EH (cell line): ENCODE results near the gene ZNRF3.
"Not testable (repeated sequence)": the region's sequence is repeated elsewhere in the genome, so short reads cannot be mapped to it uniquely, and the experiment has no call there.

Source experiments
- DNase-seq: peaks from one replicate; pipeline ENCODE4 v3.0.0-alpha.2; 2015; ENCODE audit warnings: low read depth

The ZNRF3 gene

GRCh38 chr22:28931844-28932567 is 48.6 kb downstream of the ZNRF3 start:
- DNase-seq = no peak

- no peak for DNase-seq
Observed at GRCh38 chr22:28933321-28933720, 49.9 kb downstream of the ZNRF3 start.

DNA sequence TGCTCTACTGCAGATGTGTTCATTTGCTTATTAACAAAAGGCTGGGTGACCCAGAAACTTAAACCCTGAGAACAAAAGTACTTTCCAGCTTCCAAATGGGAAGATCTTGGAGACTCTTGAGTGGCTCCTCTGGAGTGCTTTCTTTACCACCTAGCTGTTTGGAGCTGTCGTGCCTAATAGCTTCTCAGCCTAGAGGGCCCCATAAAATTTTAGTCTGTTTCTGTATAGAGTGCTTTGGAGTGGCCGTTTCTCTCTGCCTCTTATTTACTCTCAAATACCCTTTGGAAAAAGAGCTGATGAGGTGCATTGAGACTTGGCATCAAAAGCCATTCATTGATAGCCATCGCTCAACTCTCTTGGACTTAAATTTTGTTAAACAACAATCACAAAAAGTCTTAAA is 50.7 kb downstream of the ZNRF3 start:
- no peak for DNase-seq

GRCh38 chr22:28935140-28935539 is 51.8 kb downstream of the ZNRF3 start:
- no peak for DNase-seq

DNA sequence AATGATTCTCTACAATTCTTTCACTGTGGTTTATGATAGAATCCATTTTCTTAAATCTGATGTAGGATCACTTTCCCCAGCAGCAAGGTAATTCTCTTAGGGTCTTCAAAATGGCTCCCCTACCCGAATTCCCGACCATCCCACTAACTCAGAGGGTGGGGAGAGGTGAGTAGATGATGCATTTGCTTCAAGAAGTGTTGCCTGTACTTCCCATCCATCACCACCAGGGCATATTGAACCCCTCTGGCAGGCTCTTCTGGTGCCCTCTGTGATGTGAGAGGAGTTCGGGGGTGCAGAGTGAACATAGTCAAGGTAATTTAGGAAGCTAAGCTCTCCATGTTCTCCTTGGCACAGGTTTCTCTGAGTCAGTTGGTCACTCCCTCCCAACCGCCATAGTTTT is 52.3 kb downstream of the ZNRF3 start:
- no peak for DNase-seq

DNA sequence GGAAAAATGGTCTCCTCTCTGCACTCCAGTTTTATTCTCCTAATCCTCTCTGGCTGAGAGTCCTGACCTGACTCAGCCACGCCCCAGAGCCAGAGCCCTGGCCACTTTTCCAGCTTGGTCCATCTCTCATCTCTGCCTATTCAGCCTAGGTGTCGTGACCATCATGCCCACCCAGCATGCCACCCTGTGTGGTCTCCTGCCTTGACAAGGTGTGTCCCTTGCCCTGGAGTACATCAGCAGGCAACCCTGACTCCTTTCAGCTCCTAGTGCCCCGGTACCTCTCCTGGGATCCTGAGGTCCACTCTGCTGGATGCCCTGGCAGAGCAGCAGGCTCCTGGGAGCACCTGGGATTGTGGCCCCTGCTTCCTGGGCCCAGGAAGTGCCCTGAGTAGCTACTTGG is 52.8 kb downstream of the ZNRF3 start:
- no peak for DNase-seq

DNA sequence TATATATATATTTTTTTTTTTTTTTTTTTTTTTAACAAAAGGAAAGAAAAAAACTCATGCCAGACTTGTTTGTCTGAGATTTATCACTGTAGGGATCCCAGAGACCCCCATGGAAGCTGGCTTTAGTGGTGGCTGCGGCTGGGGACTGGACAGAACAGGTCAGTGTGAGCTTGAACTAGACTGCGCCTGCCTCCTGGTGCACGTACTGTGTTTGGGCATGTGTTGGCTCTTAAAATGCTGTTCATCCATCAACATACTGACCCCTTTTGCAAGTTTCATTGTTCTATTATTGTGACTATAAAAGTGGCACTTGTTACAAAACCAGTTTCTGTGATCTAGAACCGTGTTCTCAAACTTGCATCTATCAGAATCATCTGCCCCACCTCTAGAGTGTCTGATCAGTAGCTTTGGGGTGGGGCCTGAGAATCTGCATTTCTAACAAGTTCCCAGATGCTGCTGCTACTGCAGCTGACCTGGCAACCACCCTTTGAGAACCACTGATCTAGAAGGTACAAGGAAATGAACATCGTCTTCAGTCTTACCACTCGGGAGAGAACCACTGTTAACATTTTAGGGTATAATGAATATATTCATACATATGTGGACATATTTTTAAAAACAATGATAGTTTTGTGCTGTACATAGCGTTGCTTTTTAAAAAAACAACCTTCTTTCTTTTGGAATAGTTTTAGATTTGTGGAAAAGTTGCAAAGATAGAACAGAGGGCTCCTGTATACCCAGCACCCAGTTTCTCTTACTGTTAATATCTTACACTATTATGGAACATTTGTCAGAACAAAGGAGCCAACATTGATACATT is 54.0 kb downstream of the ZNRF3 start:
- no peak for DNase-seq

DNA sequence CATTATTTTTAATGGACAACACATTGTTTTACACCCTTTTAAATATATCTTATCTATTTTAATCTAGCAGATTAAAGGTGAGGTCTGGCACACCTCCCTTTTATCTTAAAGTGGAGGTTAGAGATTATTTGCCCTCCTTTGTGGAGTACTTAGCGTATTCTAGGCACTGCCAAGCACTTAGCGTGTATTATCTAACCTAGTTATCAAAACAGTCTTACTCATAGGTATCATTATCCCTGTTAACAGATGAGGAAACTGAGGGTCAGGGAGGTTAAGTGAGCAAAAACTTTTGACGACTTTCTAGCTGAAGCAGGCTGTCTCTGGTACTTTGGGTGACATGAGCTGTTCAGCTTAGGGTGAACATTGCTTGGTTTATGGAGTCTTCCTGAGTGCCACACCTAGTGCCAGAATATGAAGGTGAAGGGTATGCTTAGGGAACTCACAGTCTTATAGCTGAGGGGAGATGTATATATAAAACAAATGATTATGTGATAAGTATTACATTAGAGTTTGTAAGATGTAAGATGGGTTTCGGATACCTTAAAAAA is 55.0 kb downstream of the ZNRF3 start:
- DNase-seq = no peak

DNA sequence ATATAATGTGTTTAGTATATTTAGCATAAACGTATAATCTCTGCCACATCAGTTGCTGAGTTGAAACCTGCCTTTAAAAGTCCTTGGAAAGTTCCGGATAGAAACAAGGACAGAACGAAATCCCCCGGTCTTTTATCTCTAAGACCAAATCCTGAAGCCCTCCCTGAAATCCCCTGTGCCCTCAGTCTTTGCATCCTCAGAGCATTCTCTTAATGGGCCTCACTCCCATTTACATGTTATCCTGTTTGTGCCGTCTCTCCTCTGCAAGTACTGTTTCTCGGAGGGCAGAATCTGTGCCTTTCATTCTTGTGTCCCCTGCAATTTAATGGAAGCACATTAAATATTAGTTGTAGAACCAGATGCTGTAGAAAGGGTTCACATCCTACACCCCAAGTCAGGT is 56.0 kb downstream of the ZNRF3 start:
- DNase-seq = no peak

DNA sequence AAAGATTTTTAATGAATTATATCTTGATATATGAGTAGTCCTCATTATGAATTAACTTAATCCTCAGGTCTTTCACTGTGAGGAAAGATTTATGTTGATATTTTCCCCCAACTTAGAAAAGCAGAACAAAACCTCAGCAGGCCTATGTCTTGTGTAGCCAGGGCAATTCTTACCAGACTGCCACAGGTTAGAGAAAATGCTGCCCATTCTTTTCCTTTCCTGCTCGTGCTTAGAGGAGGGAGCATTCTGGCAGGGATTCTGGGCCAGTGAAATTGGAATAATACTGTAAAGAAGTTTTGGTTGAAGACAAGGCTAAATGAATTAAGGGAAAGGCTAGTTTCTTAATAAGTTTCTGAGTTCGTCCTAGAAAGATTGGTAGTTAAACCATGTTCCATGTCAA is 56.6 kb downstream of the ZNRF3 start:
- no peak for DNase-seq

DNA sequence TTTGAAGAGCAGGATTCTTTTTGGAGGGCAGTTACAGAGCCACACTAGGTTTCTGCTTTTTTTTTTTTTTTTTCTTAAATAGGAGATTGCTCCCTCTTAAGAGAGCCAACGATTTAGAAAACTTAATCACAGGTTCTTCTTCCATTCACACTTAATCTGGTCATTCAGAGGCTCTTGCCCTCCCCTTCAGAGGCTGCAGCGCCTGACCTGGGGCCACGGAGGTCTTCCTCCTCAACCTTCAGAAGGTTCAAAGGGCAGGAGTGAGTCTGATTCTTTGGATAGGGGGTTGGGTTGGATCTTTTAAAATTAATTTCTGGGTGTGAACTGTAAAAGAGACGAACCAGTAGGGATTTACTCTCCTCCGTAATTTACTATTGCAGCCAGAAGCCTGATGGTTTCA is 57.1 kb downstream of the ZNRF3 start:
- DNase-seq = no peak

GRCh38 chr22:28942333-28942732 is 59.0 kb downstream of the ZNRF3 start:
- no peak for DNase-seq

DNA sequence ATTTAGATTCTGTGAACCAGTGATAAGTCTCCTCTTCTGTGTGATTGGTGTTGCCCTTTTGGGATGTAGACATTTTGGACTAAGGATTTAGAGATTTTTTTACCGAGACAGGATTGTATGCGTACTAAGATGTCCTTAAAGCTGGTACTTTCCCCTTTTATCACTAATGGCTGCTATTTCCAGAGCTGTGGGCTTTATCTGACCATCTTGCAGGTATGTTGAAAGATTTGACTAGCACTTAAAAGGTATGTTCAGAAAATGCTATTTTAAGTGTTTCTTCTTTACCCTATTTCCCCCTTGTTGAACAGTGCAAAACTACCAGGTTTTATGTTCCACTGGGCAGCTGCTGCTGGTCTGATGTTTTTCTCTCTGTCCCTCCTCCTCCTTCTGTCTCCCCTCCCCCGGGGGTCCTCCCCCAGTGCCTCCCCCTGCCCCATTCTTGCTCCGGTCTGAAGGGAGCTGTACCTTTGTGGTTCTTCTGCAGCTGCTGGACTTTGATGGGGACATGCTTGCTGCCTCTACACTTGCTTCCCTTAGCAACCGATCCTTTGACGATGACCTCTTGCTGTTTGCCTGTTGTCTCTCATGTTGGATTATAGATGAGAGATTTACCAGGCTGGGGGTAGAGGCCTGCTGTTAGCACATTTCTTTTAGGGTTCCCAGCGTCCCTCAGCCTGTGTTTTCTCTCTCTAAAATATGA is 59.6 kb downstream of the ZNRF3 start:
- DNase-seq = no peak

- no peak for DNase-seq
Observed at GRCh38 chr22:28943501-28943879, 60.1 kb downstream of the ZNRF3 start.

DNA sequence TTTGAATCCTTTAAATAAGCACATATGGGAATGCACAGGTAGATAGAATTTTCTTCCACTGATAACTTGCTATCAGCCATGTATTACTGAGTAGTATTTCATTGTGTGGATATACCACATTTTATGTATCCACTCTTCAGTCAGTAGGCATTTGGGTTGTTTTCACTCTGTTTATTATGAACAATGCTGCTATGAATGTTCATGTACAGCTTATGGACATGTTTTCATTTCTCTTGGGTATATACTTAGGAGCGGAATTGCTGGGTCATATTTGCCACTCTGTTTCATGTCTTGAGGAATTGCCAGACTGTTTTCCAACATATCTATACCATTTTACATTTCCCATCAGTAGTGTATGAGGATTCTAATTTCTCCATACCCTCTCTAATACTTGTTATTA is 63.8 kb downstream of the ZNRF3 start:
- DNase-seq = no peak

- no peak for DNase-seq
Observed at GRCh38 chr22:28948424-28948823, 65.1 kb downstream of the ZNRF3 start.

DNA sequence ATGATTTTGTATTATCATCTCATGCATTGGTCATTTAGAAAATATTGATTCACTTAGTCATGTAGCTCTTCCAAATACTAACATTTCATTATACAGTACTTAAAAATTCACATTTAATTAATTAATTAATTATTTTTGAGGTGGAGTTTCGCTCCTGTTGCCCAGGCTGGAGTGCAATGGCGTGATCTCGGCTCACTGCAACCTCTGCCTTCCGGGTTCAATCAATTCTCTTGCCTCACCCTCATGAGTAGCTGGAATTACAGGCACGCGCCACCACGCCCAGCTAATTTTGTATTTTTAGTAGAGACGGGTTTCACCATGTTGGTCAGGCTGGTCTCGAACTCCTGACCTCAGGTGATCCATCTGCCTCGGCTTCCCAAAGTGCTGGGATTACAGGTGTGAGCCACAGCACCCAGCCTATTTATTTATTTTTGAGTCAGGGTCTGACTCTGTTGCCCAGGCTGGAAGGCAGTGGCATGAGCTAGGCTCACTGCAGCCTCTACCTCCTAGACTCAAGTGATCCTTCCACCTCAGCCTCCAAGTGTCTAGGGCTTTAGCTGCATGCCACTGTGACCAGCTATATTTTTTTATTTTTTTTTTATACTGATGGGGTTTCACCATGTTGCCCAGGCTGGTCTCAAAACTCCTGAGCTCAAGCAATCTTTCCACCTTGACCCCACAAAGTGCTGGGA is 65.6 kb downstream of the ZNRF3 start:
- not testable (repeated sequence) for DNase-seq

- peak; percentile 81 for DNase-seq
Observed at GRCh38 chr22:28949788-28950187, 66.4 kb downstream of the ZNRF3 start.

- DNase-seq = no peak
Observed at GRCh38 chr22:28950617-28951411, 67.4 kb downstream of the ZNRF3 start.

DNA sequence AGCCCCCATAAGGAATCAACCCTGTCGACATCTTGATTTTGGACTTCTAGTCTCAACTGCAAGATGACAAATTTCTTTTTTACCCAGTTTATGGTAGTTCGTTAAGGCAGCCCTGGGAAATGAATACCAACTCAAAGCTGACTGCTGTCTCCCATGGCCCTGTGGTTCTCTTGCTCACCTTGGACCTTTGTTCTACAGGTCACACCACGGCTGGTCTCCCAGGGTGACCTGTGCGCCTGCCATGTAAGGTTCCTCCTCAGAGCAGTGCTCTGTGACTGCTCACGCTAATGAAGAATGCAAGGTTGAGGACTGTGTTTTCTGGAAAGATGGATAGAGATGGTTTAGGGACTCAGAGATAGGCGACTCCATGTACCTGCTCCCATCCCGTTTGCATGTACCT is 68.2 kb downstream of the ZNRF3 start:
- DNase-seq = no peak

DNA sequence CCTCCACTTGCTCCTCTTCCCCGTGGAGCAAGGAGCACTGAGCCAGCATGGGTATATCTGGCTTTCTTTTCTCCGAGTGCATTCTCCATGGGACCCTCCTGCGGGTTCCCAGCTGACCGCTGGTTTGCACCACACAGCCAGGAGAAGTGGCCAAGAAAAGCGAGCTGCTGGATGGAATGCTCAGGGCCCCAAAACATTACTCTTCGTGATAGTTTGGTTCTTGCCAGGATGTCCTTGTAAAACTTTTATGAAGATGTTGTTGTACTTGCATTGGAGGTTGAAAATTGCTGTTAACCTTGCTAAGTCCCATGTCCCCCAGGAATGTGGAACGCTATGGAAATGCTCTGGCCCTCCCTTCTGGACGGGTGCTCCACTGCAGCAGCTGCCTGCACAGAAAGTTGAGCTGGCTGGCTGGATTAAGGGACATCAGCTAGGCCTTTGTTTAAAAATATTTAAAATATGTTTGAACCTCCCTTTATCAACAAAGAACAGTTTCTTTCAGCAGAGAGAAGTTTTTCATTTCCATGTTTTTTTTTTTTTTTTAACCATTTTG is 68.7 kb downstream of the ZNRF3 start:
- DNase-seq = peak; percentile 73
